Activated T-cell treated with anti-CD3 and anti-CD28 coated beads, Interleukin-2, amount 50 U/mL, for 4 hours (primary cell): ENCODE measurements around the gene DLGAP4. TPM values are rescaled to one million over a fixed set of nuclear protein-coding genes. Genes with fewer than 3 reads are reported as not detected.

Source experiments
- ATAC-seq, 2 donors: fragments of 200-7000 bp; cut with Tn5 transposase; one replicate each; pipeline ENCODE4 v1.10.0; 2021
- DNase-seq: peaks from one replicate; pipeline ENCODE4 v3.0.0-alpha.2; 2020
- H3K27me3 Mint-ChIP-seq: one replicate; pipeline ENCODE4 v1.8.0; 2021; ENCODE audit warnings: low read depth, mixed read lengths
- H3K36me3 Mint-ChIP-seq: one replicate; pipeline ENCODE4 v1.8.0; 2022; ENCODE audit warnings: mixed read lengths; ENCODE audit not compliant: insufficient read depth
- H3K4me1 Mint-ChIP-seq: one replicate; pipeline ENCODE4 v1.8.0; 2021; ENCODE audit warnings: low read depth, mixed read lengths
- H3K4me3 Mint-ChIP-seq: one replicate; pipeline ENCODE4 v1.8.0; 2021; ENCODE audit warnings: mild to moderate bottlenecking, moderate library complexity, mixed read lengths
- H3K9me3 Mint-ChIP-seq: one replicate; pipeline ENCODE4 v1.8.0; 2021; ENCODE audit warnings: mixed read lengths
- total RNA-seq, 3 donors: library from RNA; stranded (reverse); gene quantifications; one replicate each; pipeline ENCODE4 v1.2.1, GENCODE V29; 2021

DLGAP4 gene
- total RNA-seq, 3 donors from 2014 or later, result 11.6 to 18.4 (median 12.3) TPM

DNA sequence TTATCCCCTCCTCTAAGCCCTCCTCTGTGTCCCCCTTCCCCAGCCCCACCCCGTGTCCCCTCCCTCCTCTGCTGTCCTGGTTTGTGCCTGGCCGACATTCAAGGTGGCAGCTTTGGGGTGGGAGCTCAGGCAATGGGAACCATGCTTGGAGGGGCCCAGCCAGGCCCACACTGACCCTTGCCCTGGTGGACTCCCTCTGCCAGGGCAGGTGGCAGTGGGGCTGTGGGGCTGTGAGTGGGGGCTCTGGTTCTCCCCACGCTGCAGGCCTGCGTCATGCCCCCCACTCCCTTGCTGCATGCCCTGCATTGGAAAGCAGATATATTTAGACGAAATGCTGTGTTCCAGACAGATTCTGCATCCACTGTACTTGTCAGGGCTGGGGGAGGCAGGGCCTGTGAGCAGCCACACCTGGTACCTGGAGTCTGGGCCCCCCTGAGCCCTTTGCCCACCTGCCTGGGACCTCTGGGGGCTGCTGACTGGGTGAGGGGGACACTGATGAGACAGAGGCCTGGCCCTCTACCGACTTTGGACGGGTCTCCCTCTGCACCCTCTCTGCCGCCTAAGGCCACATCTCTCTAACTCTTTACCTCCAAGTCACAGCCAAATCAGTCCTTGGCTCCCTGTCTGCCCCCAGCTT, 14.2 kb downstream of the DLGAP4 start:
- Mint-ChIP-seq H3K4me1 (no peaks in the 10 kb centered on the region), H3K4me3 (no peak overlapping the region), H3K9me3 (peaks cover 11% of the 10 kb centered on the region), H3K27me3 (peaks cover 7% of the 10 kb centered on the region), H3K36me3 (no peaks in the 10 kb centered on the region)
- DNase-seq, result no peak
- no peak for ATAC-seq

DNA sequence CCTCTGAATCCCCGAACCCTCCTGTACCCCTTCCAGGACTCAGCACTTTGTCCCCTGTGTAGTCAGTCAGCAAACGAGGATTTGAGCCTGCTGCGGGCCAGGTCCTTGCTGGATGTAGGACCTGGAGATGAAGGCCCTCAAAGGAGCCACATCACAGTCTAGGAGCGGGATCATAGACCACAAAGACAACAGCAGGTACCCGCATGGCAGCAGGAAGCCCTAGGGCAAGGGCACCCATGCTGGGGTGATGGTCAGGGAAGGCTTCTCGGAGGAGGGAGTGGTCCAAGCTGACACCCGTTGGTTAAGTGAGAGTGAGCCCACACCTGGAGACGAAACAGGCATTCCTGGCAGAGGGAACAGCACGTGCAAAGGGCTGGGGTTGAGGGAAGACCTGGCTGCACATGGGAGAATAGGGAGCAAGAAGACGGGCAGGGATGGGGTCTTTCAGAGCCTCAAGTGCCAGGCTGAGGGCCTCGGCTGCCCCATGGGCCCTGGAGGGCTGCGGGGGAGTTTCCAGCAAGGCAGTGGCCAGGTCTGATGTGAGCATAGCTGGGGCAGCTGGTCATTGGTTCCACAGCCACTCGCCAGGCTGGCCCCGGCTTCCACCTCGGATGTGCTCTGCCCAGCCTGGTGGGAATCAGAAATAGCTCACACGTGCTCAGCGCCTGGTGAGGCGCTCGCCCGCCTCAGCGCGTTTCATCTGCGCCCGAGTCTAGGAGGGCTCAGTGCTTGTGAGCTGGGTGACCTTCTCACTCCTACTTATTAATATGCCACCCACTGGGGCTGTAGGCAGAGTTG, 15.0 kb downstream of the DLGAP4 start:
- peaks cover 16% of the 10 kb centered on the region for H3K9me3 Mint-ChIP-seq
- DNase-seq, result no peak
- no peaks in the 10 kb centered on the region for H3K36me3 Mint-ChIP-seq
- no peak overlapping the region for H3K4me3 Mint-ChIP-seq
- ATAC-seq, result no peak
- H3K27me3 Mint-ChIP-seq, result peaks cover 7% of the 10 kb centered on the region
- H3K4me1 Mint-ChIP-seq, result no peaks in the 10 kb centered on the region

DNA sequence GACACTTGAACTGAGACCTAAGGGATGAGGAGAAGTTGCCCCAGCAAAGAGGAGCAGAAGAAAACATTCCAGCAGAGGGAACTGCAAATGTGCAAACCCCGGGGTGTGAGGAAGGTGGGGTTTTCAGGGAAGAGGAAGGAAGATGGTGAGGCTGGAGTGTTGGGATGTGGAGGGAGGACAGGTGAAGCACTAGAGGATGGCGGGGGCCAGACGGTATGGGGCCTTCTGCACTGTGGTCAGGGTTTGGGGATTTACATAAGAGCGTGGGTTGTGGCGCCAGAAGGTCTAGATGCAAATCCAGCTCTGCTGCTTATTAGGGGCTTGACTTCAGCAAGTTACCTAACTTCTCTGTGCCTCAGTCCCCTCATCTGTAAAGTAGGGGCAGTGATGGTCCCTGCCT, 16.0 kb downstream of the DLGAP4 start:
- H3K27me3 Mint-ChIP-seq, result peaks cover 7% of the 10 kb centered on the region
- DNase-seq (no peak), ATAC-seq (no peak)
- H3K36me3 Mint-ChIP-seq, result no peaks in the 10 kb centered on the region
- H3K9me3 Mint-ChIP-seq, result peaks cover 18% of the 10 kb centered on the region
- no peaks in the 10 kb centered on the region for H3K4me1 Mint-ChIP-seq
- no peak overlapping the region for H3K4me3 Mint-ChIP-seq

GRCh38 chr20:36330091-36330490, 24.0 kb downstream of the DLGAP4 start:
- H3K27me3 Mint-ChIP-seq, result peaks cover 36% of the 10 kb centered on the region
- peaks cover 10% of the 10 kb centered on the region for H3K9me3 Mint-ChIP-seq
- no peaks in the 10 kb centered on the region for H3K36me3 Mint-ChIP-seq
- no peaks in the 10 kb centered on the region for H3K4me1 Mint-ChIP-seq
- no peak for DNase-seq
- no peak overlapping the region for H3K4me3 Mint-ChIP-seq
- no peak for ATAC-seq

GRCh38 chr20:36331209-36331608, 25.1 kb downstream of the DLGAP4 start:
- H3K36me3 Mint-ChIP-seq, result no peaks in the 10 kb centered on the region
- no peak overlapping the region for H3K4me3 Mint-ChIP-seq
- no peak for DNase-seq
- no peak for ATAC-seq
- peaks cover 46% of the 10 kb centered on the region for H3K27me3 Mint-ChIP-seq
- no peaks in the 10 kb centered on the region for H3K4me1 Mint-ChIP-seq
- H3K9me3 Mint-ChIP-seq, result peaks cover 1% of the 10 kb centered on the region

DNA sequence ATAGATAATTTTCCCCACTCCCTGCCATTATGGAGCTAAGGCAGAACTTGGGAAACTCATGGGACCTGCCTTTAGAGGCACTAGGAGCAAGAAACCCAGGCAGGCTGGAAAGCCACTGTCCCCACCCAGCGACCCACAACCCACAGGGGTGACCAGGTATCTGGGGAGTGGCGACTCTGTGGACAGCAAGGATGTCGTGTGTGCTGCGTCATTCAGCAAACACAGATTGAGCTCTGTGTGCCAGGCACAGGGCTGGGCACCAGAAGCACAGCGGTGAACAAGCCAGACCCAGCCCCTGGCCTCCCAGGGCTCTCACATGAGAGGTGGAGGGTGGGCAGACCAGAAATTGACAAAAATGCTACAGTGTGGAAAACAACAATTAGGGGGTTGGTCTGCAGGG, 27.7 kb downstream of the DLGAP4 start:
- no peaks in the 10 kb centered on the region for H3K36me3 Mint-ChIP-seq
- no peaks in the 10 kb centered on the region for H3K9me3 Mint-ChIP-seq
- H3K4me1 Mint-ChIP-seq, result no peaks in the 10 kb centered on the region
- DNase-seq, result no peak
- no peak overlapping the region for H3K4me3 Mint-ChIP-seq
- ATAC-seq, result no peak
- H3K27me3 Mint-ChIP-seq, result peaks cover 54% of the 10 kb centered on the region

- Mint-ChIP-seq H3K9me3 (no peaks in the 10 kb centered on the region), H3K36me3 (no peaks in the 10 kb centered on the region), H3K4me1 (no peaks in the 10 kb centered on the region), H3K27me3 (peaks cover 60% of the 10 kb centered on the region), H3K4me3 (no peak overlapping the region)
- ATAC-seq, result no peak
- DNase-seq, result no peak
These were observed 28.4 kb downstream of the DLGAP4 start for GRCh38 chr20:36334281-36335205.

- peaks cover 61% of the 10 kb centered on the region for H3K27me3 Mint-ChIP-seq
- H3K4me1 Mint-ChIP-seq, result no peaks in the 10 kb centered on the region
- ATAC-seq (no peak), DNase-seq (no peak)
- H3K4me3 Mint-ChIP-seq, result no peak overlapping the region
- H3K36me3 Mint-ChIP-seq, result no peaks in the 10 kb centered on the region
- H3K9me3 Mint-ChIP-seq, result no peaks in the 10 kb centered on the region
These were observed 29.2 kb downstream of the DLGAP4 start for GRCh38 chr20:36335206-36335870.

DNA sequence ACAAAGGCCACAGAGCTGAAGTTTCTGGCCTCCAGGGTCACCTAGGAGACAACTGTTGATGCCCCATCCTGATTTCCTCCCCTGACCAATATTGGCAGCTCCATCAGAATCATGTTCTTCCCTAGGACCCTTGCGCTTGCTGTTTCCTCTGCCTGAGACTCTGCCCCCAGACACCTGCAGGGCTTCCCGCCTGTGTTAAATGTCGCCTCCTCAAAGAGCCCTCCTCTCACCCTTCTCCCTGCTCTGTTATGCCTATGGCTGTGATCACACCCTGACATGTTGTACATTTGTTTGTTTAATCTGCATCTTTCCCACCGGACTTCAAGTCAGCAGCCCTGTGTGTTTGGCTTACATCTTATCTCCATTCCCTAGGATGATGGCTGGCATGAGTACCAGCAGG, 30.1 kb downstream of the DLGAP4 start:
- H3K4me3 Mint-ChIP-seq, result no peak overlapping the region
- DNase-seq (no peak), ATAC-seq (no peak)
- H3K36me3 Mint-ChIP-seq, result no peaks in the 10 kb centered on the region
- no peaks in the 10 kb centered on the region for H3K4me1 Mint-ChIP-seq
- H3K27me3 Mint-ChIP-seq, result peaks cover 63% of the 10 kb centered on the region
- no peaks in the 10 kb centered on the region for H3K9me3 Mint-ChIP-seq

DNA sequence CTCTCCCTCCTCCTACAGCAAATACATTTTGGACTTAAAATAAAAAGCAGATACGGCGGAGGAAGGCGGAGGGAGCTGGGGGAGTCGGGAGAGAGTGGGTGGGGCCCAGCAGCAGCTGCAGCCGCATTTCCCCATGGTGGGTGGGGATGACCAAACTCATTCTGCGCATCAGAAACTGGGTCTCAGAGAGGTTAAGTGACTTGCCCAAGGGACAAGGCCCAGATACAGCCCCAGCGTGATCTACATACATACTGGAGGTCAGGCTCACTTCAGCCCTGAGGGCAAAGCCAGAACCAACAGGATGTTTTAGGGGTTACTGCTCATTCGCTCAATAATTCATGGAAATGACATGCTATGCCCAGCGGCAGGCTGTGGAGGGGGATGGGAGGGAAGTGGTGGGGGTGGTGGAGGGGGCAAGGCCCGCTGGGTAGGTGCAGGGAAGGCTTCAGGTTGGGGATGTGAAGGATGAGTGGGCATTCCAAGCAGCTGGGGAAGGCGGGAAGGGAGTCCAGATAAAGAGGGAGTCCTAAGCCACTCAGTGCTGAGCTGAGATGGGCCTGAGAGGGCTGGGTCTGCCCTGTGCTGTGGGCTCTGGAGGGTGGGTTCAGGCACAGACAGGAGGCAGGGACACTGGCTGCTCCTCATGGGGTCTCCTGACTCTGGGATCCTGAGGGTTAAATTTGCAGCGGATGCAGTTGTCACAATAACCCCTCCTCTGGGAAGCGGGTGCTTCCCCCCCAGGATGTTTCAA, 31.0 kb downstream of the DLGAP4 start:
- no peak for DNase-seq
- Mint-ChIP-seq H3K36me3 (no peaks in the 10 kb centered on the region), H3K4me3 (no peak overlapping the region), H3K4me1 (no peaks in the 10 kb centered on the region), H3K27me3 (peaks cover 60% of the 10 kb centered on the region), H3K9me3 (no peaks in the 10 kb centered on the region)
- ATAC-seq, result no peak

- H3K9me3 Mint-ChIP-seq, result no peaks in the 10 kb centered on the region
- no peak overlapping the region for H3K4me3 Mint-ChIP-seq
- DNase-seq (no peak), ATAC-seq (no peak)
- no peaks in the 10 kb centered on the region for H3K4me1 Mint-ChIP-seq
- peaks cover 55% of the 10 kb centered on the region for H3K27me3 Mint-ChIP-seq
- no peaks in the 10 kb centered on the region for H3K36me3 Mint-ChIP-seq
These were observed 31.7 kb downstream of the DLGAP4 start for GRCh38 chr20:36337886-36338285.

- H3K27me3 Mint-ChIP-seq, result peaks cover 38% of the 10 kb centered on the region
- H3K4me3 Mint-ChIP-seq, result no peak overlapping the region
- DNase-seq, result no peak
- H3K4me1 Mint-ChIP-seq, result no peaks in the 10 kb centered on the region
- H3K9me3 Mint-ChIP-seq, result no peaks in the 10 kb centered on the region
- H3K36me3 Mint-ChIP-seq, result no peaks in the 10 kb centered on the region
- peak; percentile 42 to 49 for ATAC-seq
These were observed 33.8 kb downstream of the DLGAP4 start for GRCh38 chr20:36339646-36340592.

DNA sequence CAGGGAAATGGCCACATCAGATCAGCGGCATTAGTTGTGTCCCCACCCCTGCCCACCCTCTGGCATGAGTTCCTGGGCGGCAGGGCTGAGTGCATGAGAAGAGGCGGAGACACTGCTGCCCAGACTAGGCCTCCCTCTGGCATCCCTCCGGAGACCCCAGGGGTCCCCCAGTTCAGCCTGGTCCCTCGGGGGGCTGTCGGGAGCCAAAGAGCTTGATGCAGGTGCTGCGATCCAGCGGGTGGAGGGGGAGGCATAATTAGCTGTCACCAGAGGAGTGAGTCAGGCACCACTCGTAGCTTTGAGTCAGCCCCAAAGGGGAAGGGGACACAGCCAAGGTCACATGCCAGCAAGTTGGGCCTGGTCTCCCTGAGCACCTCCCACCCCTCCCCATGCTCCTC, 34.5 kb downstream of the DLGAP4 start:
- Mint-ChIP-seq H3K9me3 (no peaks in the 10 kb centered on the region), H3K36me3 (no peaks in the 10 kb centered on the region), H3K4me3 (no peak overlapping the region), H3K27me3 (peaks cover 31% of the 10 kb centered on the region), H3K4me1 (no peaks in the 10 kb centered on the region)
- ATAC-seq (peak in 1 of 2 donors; percentile 31), DNase-seq (no peak)
